Muscle layer of duodenum (tissue), 2 donors: ENCODE data around the gene KRT14.

Source experiments
- H3K27ac ChIP-seq: one replicate; pipeline ENCODE4 v1.7.0; 2013; ENCODE audit warnings: mild to moderate bottlenecking, low read length
- H3K27me3 ChIP-seq: one replicate; pipeline ENCODE4 v1.7.0; 2013; ENCODE audit warnings: low read depth, mild to moderate bottlenecking, control low read depth, low read length
- H3K36me3 ChIP-seq, 2 donors: one replicate each; pipeline ENCODE4 v1.7.0; 2013; ENCODE audit warnings: low read length in 2 of 2, control low read depth in 1 of 2, mild to moderate bottlenecking in 1 of 2; ENCODE audit not compliant: insufficient read depth in 2 of 2, control insufficient read depth in 1 of 2
- H3K4me1 ChIP-seq, 2 donors: one replicate each; pipeline ENCODE4 v1.7.0; 2013; ENCODE audit warnings: low read length in 2 of 2, mild to moderate bottlenecking in 2 of 2, control low read depth in 1 of 2, moderate library complexity in 1 of 2; ENCODE audit not compliant: insufficient read depth in 2 of 2, control insufficient read depth in 1 of 2
- H3K4me3 ChIP-seq, 2 donors: one replicate each; pipeline ENCODE4 v1.7.0; 2013; ENCODE audit warnings: low read length in 2 of 2, low read depth in 1 of 2, mild to moderate bottlenecking in 1 of 2
- H3K9me3 ChIP-seq, 2 donors: one replicate each; pipeline ENCODE4 v1.7.0; 2013; ENCODE audit warnings: low read length in 2 of 2, control low read depth in 1 of 2, mild to moderate bottlenecking in 1 of 2; ENCODE audit not compliant: control insufficient read depth in 1 of 2
- donor health status: healthy.

Gene KRT14

DNA sequence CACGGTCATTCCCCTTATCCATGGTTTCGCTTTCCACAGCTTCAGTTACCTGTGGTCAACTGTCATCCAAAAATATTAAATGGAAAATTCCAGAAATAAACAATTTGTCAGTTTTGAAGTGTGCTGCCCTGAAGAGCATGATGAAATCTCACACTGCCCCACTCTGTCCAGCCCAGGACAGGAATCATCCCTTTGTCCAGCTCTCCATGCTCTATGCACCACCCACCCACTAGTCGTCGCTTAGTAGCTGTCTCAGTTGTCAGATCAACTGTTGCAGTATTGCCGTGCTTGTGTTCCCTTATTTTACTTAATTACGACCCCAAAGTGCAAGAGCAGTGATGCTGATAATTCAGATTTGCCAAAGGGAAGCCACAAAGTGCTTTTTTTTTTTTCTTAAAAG lies 25.1 kb downstream of the KRT14 start:
- Histone ChIP-seq H3K36me3 (no peaks in the 10 kb centered on the region), H3K27ac (no peak overlapping the region), H3K9me3 (no peaks in the 10 kb centered on the region), H3K4me3 (no peak overlapping the region), H3K27me3 (no peaks in the 10 kb centered on the region), H3K4me1 (no peaks in the 10 kb centered on the region)

DNA sequence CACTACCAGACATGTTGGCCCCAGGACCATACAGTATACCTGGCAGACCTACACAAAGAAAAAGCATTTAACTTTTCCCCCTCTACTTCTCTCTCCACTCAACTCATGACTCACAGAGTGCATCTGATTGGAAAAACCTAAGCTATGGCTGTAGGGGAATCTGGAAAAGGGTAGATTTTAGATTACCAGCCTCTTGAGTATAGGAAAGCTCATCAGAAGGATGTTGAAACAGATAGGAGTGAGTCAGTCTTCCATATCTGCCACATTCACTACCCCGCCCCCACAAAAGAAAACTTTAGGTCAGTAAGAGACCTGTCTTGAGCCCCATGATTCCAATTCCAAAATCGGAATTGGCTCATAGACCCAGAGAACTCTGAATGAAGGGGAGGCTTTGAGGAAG lies 27.1 kb downstream of the KRT14 start:
- Histone ChIP-seq H3K9me3 (no peaks in the 10 kb centered on the region), H3K4me3 (no peak overlapping the region), H3K4me1 (no peaks in the 10 kb centered on the region), H3K27me3 (no peaks in the 10 kb centered on the region), H3K36me3 (no peaks in the 10 kb centered on the region), H3K27ac (no peak overlapping the region)

DNA sequence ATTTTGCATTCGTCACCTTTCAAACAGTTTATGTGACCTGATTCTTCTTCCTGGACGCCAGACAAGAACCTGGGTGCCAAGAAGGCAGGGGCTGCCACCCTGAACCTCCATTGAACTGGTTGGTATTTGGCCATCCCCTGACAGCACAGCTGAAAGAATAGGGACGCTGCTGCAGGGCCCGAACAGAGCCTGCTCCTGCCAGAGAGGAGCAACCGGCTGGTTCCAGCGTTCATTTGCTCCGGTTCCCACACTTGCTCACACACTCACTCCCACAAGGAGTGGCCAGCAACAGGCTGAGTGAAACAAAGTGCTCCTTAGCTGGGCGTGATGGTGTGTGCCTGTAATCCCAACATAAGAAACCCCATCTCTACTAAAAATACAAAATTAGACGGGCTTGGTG lies 29.8 kb downstream of the KRT14 start:
- Histone ChIP-seq H3K9me3 (no peaks in the 10 kb centered on the region), H3K36me3 (no peaks in the 10 kb centered on the region), H3K27me3 (no peaks in the 10 kb centered on the region), H3K4me1 (no peaks in the 10 kb centered on the region), H3K27ac (no peak overlapping the region), H3K4me3 (no peak overlapping the region)

DNA sequence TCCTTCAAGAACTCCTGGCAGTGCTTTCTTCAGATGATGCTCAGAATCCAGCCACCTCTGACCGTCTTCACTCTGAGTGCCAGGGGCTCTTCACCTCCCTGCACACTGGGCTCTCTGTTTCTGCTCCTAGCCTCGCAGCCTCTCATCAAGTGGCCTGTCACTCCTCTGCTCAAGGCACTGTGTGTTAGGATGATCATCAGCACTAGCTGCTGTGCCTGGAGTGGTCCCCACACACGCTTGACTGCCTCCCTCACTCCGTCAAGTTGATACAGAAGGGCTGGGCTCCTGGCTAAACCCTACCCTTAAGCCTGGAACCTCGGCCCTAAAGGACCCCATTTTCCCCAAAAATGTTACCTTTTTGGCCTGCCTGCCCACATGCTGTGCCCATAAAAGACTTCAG lies 30.4 kb downstream of the KRT14 start:
- Histone ChIP-seq H3K27me3 (no peaks in the 10 kb centered on the region), H3K27ac (no peak overlapping the region), H3K9me3 (no peaks in the 10 kb centered on the region), H3K36me3 (no peaks in the 10 kb centered on the region), H3K4me3 (no peak overlapping the region), H3K4me1 (no peaks in the 10 kb centered on the region)

DNA sequence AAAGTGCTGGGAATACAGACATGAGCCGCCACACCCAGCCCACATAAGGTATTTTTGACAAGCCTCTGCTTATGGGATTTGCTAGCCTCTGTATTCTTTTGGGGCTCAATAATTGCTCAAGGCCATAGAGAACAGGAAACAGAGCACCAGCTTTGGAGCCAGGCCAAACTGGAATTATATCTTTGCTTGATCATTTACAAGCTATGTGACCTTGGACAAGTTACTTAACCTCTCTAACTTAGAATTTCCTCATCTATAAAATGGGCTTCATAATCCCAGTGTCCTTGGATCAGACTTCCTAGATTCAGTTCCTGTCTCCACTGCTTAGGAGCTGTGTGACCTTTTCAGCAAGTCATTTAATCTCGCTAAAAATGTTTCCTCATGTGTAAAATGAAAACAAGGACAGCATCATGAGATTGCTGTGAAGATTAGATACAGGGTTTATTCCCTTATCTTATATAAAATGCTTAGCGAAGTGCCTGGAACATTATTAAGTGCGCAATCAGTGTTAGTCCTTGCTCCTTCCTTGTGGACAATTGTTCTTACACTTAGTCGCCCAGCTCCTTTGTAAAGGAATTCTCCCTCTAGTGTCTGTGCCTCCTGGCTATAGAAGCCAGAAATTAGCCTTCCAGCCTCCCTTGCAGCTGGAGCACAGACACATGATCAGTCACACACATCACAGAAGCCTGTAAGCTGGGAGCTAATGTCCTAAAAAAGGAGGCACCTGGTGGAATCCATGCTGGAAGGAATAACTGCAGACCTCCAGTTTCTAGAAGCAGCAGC lies 31.4 kb downstream of the KRT14 start:
- no peaks in the 10 kb centered on the region for H3K9me3 ChIP-seq
- H3K36me3 ChIP-seq: no peaks in the 10 kb centered on the region
- H3K4me1 ChIP-seq: no peaks in the 10 kb centered on the region
- H3K4me3 ChIP-seq: no peak overlapping the region
- no peaks in the 10 kb centered on the region for H3K27me3 ChIP-seq
- H3K27ac ChIP-seq: no peak overlapping the region

DNA sequence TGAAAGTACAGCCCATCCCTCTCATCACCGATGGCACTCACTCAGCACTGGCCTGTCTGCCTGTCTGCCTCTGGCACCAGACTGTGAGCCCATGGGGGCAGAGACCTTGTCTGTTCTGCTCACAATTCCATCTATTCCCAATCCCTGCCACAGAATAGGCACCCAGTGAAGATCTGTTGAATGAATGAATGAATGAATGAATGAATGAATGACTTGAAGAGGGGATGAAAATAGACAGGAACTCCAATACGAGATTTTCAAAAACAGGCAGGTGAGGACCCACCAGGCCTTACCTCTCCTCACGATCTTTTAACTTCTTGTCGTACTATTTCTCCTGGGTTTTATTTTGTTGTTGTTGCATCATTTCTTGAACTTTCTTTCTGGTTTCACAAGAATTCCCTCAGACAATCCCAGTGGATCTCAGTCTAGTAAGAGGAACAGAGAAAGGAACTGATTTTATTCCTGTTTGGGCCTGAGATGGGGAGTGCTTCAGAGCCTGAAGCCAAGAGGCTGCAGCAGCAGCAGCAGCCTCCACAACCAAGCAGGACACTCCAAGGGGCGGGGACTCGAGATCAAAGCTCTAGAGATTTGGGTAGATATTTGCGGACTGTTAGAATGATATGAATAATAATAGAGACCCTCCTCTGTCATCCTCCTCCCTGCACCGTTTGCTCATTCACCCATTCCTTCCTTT lies 32.6 kb downstream of the KRT14 start:
- no peak overlapping the region for H3K27ac ChIP-seq
- H3K4me3 ChIP-seq: no peak overlapping the region
- H3K36me3 ChIP-seq: no peaks in the 10 kb centered on the region
- no peaks in the 10 kb centered on the region for H3K27me3 ChIP-seq
- peaks cover 0 to 3% of the 10 kb centered on the region in 2 donors for H3K4me1 ChIP-seq
- H3K9me3 ChIP-seq: no peaks in the 10 kb centered on the region

DNA sequence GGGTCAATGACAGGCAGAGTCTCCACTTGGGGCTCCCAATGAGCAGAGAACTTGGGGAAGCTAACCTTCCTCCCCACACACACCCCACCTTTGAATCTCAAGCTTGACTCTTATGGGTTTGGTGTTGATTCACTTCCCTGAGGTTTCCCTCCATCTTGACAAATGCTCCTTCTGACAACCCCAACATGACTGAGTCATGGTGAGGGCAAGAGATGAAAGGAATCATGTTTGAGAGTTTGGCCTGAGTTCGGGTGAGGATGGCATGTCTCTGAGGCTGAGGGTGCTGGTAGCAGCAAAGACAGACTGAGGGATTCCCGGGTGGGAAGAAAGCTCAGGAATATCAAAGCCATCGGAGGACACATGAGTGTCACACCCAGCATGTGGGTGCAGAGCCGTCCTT lies 33.5 kb downstream of the KRT14 start:
- Histone ChIP-seq H3K4me1 (peaks cover 4 to 13% of the 10 kb centered on the region in 2 donors), H3K27ac (no peak overlapping the region), H3K4me3 (no peak overlapping the region), H3K36me3 (no peaks in the 10 kb centered on the region), H3K9me3 (no peaks in the 10 kb centered on the region), H3K27me3 (no peaks in the 10 kb centered on the region)

DNA sequence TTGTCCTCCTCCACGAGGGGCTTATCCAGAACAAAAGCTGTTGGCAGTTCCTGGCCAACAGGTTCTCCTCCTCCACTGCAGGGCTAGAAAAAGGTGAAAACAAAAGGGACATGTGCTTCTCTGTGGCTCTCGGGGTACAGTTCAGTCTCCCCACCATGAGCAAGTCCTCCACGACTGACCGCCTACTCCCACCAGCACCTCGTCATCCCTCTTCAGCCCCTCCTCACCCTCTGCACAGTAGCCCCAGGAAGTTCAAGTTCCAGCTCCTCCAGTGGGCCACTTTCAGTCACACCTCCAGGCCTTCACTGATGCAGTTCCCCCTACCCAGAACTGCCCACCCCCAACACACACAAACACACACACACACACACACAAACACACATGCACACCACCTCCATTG lies 34.2 kb downstream of the KRT14 start:
- Histone ChIP-seq H3K36me3 (no peaks in the 10 kb centered on the region), H3K27me3 (no peaks in the 10 kb centered on the region), H3K27ac (no peak overlapping the region), H3K9me3 (no peaks in the 10 kb centered on the region), H3K4me3 (no peak overlapping the region), H3K4me1 (peaks cover 9 to 16% of the 10 kb centered on the region in 2 donors)

DNA sequence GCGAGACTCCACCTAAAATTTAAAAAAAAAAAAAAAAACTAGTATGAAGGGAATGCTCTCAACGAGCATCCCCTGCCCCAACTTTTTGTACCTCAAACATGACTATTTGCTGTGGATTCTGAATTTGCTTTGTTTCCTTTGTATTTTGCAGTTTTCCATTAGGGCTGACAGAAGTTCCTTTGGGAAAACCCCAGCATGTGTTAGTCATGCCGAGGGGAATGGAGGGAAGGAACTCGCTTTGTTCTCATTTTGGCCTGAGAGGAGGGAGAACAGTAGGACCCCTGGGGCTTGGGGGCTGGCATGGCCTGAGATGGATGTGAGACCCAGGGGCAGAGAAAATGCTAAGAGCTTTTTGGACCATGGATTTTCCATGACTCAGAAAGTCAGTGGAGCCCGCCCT lies 35.3 kb downstream of the KRT14 start:
- Histone ChIP-seq H3K36me3 (no peaks in the 10 kb centered on the region), H3K4me1 (peaks cover 9 to 16% of the 10 kb centered on the region in 2 donors), H3K27me3 (no peaks in the 10 kb centered on the region), H3K9me3 (no peaks in the 10 kb centered on the region), H3K4me3 (no peak overlapping the region), H3K27ac (no peak overlapping the region)

DNA sequence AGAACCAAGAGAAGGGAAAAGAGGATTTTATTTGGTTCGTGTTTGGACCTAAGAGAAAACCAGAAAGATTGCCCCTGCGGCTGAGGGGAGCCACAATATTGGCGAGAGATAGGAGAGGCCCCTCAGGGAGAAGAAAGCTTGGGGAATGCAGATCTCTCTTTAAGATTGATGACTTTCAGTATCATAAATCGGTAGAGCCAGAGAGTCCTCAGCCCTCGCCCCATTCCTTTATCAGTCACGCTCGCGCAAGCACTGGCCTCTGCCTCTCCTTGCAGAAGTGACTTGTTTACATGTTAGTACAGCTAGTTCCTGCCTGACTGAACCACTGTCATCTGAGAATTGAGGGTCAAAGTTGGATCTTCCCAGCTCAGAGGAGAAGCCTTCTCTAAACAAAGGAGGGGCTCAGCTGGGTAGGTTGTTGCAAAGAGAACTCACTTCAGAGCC lies 37.1 kb downstream of the KRT14 start:
- Histone ChIP-seq H3K4me1 (peaks cover 9 to 16% of the 10 kb centered on the region in 2 donors), H3K36me3 (no peaks in the 10 kb centered on the region), H3K27me3 (no peaks in the 10 kb centered on the region), H3K9me3 (no peaks in the 10 kb centered on the region), H3K27ac (peak overlapping the region; percentile 84), H3K4me3 (no peak overlapping the region)

DNA sequence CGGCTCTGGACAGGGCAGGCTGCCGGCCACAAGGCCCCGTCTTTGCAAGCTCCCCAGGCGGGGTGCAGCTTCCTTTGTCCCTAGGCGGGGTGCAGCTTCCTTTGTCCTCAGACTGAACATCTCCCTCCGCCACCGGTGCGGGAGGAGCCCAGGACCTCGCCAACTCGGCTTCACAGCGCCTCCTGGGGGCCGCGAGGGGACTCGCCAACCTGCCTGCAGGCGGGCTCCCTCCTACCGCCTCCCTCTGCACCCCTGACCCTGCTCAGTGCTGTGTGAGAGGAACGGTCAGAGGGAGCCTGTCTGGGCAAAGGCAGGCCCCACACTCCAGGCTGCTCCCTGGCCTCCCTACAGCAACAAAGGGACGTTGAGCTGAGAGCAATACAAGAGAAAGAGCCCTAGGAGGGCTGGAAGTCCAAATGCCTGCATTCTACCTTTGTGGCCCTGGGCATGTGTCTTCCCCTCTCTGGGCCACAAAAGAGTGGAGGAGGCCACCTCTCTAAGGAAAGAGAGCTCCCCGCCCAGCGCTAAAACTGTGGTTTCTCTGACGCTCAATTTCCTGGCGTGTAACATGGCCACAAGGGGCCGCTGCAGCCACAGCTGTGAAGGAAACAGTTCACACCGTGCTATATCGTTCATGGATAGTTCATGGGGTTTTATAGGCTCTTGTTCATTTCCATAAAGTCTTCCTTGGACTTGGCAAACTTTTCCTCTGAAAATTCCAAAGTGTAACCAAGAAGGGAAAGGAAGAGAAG lies 37.7 kb downstream of the KRT14 start:
- Histone ChIP-seq H3K4me3 (peak overlapping the region; percentile 33 to 53), H3K36me3 (no peaks in the 10 kb centered on the region), H3K9me3 (no peaks in the 10 kb centered on the region), H3K4me1 (peaks cover 9 to 16% of the 10 kb centered on the region in 2 donors), H3K27ac (peak overlapping the region; percentile 84), H3K27me3 (no peaks in the 10 kb centered on the region)
